ENCODE data around the gene FCHO2. TPM values are rescaled to one million over a fixed set of nuclear protein-coding genes. Genes with fewer than 3 reads are reported as not detected.

Gene FCHO2
- total RNA-seq, 1 donor from 2014 or later, result 17.7 TPM

- Histone ChIP-seq H3K9me3 (ENCODE audit: low read depth) (no peaks in the 10 kb centered on the region), H3K27ac (no peak overlapping the region), H2AFZ (replicated peaks) (no peak overlapping the region), H3F3A (ENCODE audit: low read depth) (peaks cover 4% of the 10 kb centered on the region), H3K4me3 (no peak overlapping the region), H3K9ac (no peak overlapping the region), H3K27me3 (no peaks in the 10 kb centered on the region), H3K79me2 (ENCODE audit: low read depth) (no peaks in the 10 kb centered on the region), H4K20me1 (ENCODE audit: low read depth) (peaks cover 4% of the 10 kb centered on the region), H3K4me2 (no peak overlapping the region), H3K36me3 (peaks cover 6% of the 10 kb centered on the region), H3K4me1 (no peaks in the 10 kb centered on the region)
- Mint-ChIP-seq H3K4me1 (no peaks in the 10 kb centered on the region), H3K27me3 (ENCODE audit: insufficient read depth, low read depth) (no peaks in the 10 kb centered on the region), H3K27ac (no peak overlapping the region), H3K9me3 (no peaks in the 10 kb centered on the region), H3K4me3 (no peak overlapping the region), H3K36me3 (no peaks in the 10 kb centered on the region)
- TF ChIP-seq EZH2 (IDR thresholded peaks at IDR 0.05) (no peak), CTCF (IDR thresholded peaks at IDR 0.05) (no peak), EZH2phosphoT487 (IDR thresholded peaks at IDR 0.05) (no peak)
- no peak for DNase-seq (ENCODE audit: low spot score)
Observed at GRCh38 chr5:73088026-73088425, 132.2 kb downstream of the FCHO2 start.

- H3K4me3 ChIP-seq, result no peak overlapping the region
- no peak overlapping the region for H2AFZ ChIP-seq (replicated peaks)
Observed at GRCh38 chr5:73093943-73094342, 138.1 kb downstream of the FCHO2 start.

GRCh38 chr5:73094415-73094814 is 138.6 kb downstream of the FCHO2 start:
- H3K4me2 ChIP-seq, result no peak overlapping the region
- no peaks in the 10 kb centered on the region for H3K36me3 ChIP-seq
- Mint-ChIP-seq H3K9me3 (peaks cover 7% of the 10 kb centered on the region), H3K4me3 (no peak overlapping the region), H3K36me3 (no peaks in the 10 kb centered on the region), H3K27ac (no peak overlapping the region), H3K27me3 (ENCODE audit: insufficient read depth, low read depth) (no peaks in the 10 kb centered on the region), H3K4me1 (no peaks in the 10 kb centered on the region)
- H2AFZ ChIP-seq (replicated peaks), result no peak overlapping the region
- H4K20me1 ChIP-seq (ENCODE audit: low read depth), result no peaks in the 10 kb centered on the region
- H3F3A ChIP-seq (ENCODE audit: low read depth), result no peaks in the 10 kb centered on the region
- H3K9me3 ChIP-seq (ENCODE audit: low read depth), result peaks cover 2% of the 10 kb centered on the region
- H3K27me3 ChIP-seq, result no peaks in the 10 kb centered on the region
- no peak overlapping the region for H3K9ac ChIP-seq
- no peaks in the 10 kb centered on the region for H3K4me1 ChIP-seq
- no peaks in the 10 kb centered on the region for H3K79me2 ChIP-seq (ENCODE audit: low read depth)
- H3K27ac ChIP-seq, result no peak overlapping the region
- H3K4me3 ChIP-seq, result no peak overlapping the region
- no peak for DNase-seq (ENCODE audit: low spot score)
- no peak for TF ChIP-seq CTCF (IDR thresholded peaks at IDR 0.05)
- no peak for TF ChIP-seq EZH2 (IDR thresholded peaks at IDR 0.05)
- no peak for TF ChIP-seq EZH2phosphoT487 (IDR thresholded peaks at IDR 0.05)

More at GRCh38 chr5:73093943-73094342, 138.1 kb downstream of the FCHO2 start:
- Histone ChIP-seq H3F3A (ENCODE audit: low read depth) (no peaks in the 10 kb centered on the region), H3K9me3 (ENCODE audit: low read depth) (peaks cover 2% of the 10 kb centered on the region), H3K36me3 (no peaks in the 10 kb centered on the region), H4K20me1 (ENCODE audit: low read depth) (no peaks in the 10 kb centered on the region), H3K27me3 (no peaks in the 10 kb centered on the region), H3K27ac (no peak overlapping the region), H3K4me1 (no peaks in the 10 kb centered on the region), H3K4me2 (no peak overlapping the region), H3K79me2 (ENCODE audit: low read depth) (no peaks in the 10 kb centered on the region), H3K9ac (no peak overlapping the region)
- peaks cover 7% of the 10 kb centered on the region for H3K9me3 Mint-ChIP-seq
- DNase-seq (ENCODE audit: low spot score), result no peak
- TF ChIP-seq CTCF (IDR thresholded peaks at IDR 0.05) (no peak), EZH2phosphoT487 (IDR thresholded peaks at IDR 0.05) (no peak), EZH2 (IDR thresholded peaks at IDR 0.05) (no peak)
- H3K27ac Mint-ChIP-seq, result no peak overlapping the region
- no peaks in the 10 kb centered on the region for H3K4me1 Mint-ChIP-seq
- H3K27me3 Mint-ChIP-seq (ENCODE audit: insufficient read depth, low read depth), result no peaks in the 10 kb centered on the region
- H3K36me3 Mint-ChIP-seq, result no peaks in the 10 kb centered on the region
- no peak overlapping the region for H3K4me3 Mint-ChIP-seq

Data from neural progenitor cell (in vitro differentiated cells).